A549 (cell line): ENCODE results near the gene AFAP1.

Source experiments
- CTCF ChIP-seq: fragments of >200 bp; sonication (Bioruptor Twin); formaldehyde crosslinking; IDR thresholded peaks from 3 replicates; pipeline ENCODE4 v1.5.1; 2016
- E2F6 ChIP-seq: IDR thresholded peaks from 2 replicates; pipeline ENCODE4 v1.6.1; 2012; ENCODE audit warnings: low read depth, borderline replicate concordance
- EHMT2 ChIP-seq: fragments of 200-600 bp; sonication (generic); IDR thresholded peaks from 2 replicates; pipeline ENCODE4 v1.6.1; 2016; ENCODE audit warnings: antibody characterized with exemption, low read depth, mild to moderate bottlenecking, moderate library complexity
- EP300 ChIP-seq, 2 experiments: fragments of >200 bp; sonication (Bioruptor Twin); formaldehyde crosslinking; IDR thresholded peaks; 2 replicates in 1 of 2; 3 replicates in 1 of 2; pipeline ENCODE4 v1.6.1; 2016 to 2017
- KDM1A ChIP-seq: fragments of 200-600 bp; sonication (generic); IDR thresholded peaks from 2 replicates; pipeline ENCODE4 v1.6.1; 2016; ENCODE audit warnings: low read depth, mild to moderate bottlenecking
- POLR2A ChIP-seq: IDR thresholded peaks from 2 replicates; pipeline ENCODE4 v1.6.1; 2012; ENCODE audit warnings: mild to moderate bottlenecking, low read length
- RFX5 ChIP-seq: fragments of 450-650 bp; IDR thresholded peaks from 2 replicates; pipeline ENCODE4 v1.7.1; 2014; ENCODE audit warnings: antibody characterized with exemption, mild to moderate bottlenecking, moderate library complexity
- USF2 ChIP-seq: fragments of 450-650 bp; IDR thresholded peaks from 2 replicates; pipeline ENCODE4 v1.6.1; 2014; ENCODE audit warnings: antibody characterized with exemption
- ZFP36 ChIP-seq: fragments of 450-650 bp; IDR thresholded peaks from 2 replicates; pipeline ENCODE4 v1.6.1; 2014; ENCODE audit warnings: borderline replicate concordance; ENCODE audit not compliant: partially characterized antibody

GRCh38 chr4:7831330-7831729 is 108.3 kb downstream of the AFAP1 start:
- TF ChIP-seq CTCF (no peak), ZFP36 (no peak), KDM1A (no peak), EP300 (IDR thresholded peaks at IDR 0.05) (no peak), USF2 (no peak), POLR2A (no peak), EHMT2 (no peak), RFX5 (no peak), E2F6 (no peak)
